ENCODE measurements around the gene TNFSF9.
"Not testable (repeated sequence)": the region's sequence is repeated elsewhere in the genome, so short reads cannot be mapped to it uniquely, and the experiment has no call there.

The TNFSF9 gene

GRCh38 chr19:6573350-6573749, 42.5 kb downstream of the TNFSF9 start:
- DNase-seq = no peak

- no peak for DNase-seq
Measured at GRCh38 chr19:6576869-6577475, 46.1 kb downstream of the TNFSF9 start.

- no peak for DNase-seq
Measured at GRCh38 chr19:6577476-6578125, 46.8 kb downstream of the TNFSF9 start.

- no peak for DNase-seq
Measured at GRCh38 chr19:6579450-6580178, 48.8 kb downstream of the TNFSF9 start.

DNA sequence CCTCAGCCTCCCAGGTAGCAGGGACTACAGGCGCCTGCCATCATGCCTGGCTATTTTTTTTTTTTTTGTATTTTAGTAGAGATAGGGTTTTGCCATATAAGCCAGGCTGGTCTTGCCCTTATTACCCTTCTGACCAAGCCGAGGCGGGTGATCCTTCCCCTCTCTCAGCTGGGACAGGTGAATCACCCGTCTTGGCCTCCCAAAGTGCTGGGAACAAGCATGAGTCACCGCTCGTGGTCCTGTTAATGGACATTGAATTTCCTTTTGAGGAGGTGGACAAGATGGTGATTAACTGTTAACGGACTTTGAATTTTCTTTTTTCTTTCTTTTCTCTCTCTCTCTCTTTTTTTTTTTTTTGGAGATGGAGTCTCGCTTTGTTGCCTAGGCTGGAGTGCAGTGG, 49.5 kb downstream of the TNFSF9 start:
- DNase-seq = no peak

- not testable (repeated sequence) for DNase-seq
Measured at GRCh38 chr19:6582515-6583484, 52.0 kb downstream of the TNFSF9 start.

Data from NCI-H2081 (cell line).